Keratinocyte (primary cell): Measurements from ENCODE around the gene PCDHB15.

Experiments used
- EZH2 ChIP-seq: IDR thresholded peaks from one replicate; pipeline ENCODE4 v1.6.1; 2012; ENCODE audit warnings: inconsistent platforms, mild to moderate bottlenecking, low read length, moderate library complexity
- TF ChIP-seq, protein P1 (sequence below), 3 experiments: IDR thresholded peaks in 1 of 3; conservative IDR thresholded peaks in 1 of 3; optimal IDR thresholded peaks in 1 of 3; 2 replicates in 2 of 3; 3 replicates in 1 of 3; pipeline versions ENCODE3 to v1.5.1; 2011; ENCODE audit warnings: low read length in 3 of 3, mild to moderate bottlenecking in 3 of 3, moderate library complexity in 2 of 3, control low read depth in 1 of 3, inconsistent platforms in 1 of 3; ENCODE audit not compliant: insufficient read depth in 2 of 3; ENCODE audit errors: extremely low read depth in 1 of 3

DNA sequence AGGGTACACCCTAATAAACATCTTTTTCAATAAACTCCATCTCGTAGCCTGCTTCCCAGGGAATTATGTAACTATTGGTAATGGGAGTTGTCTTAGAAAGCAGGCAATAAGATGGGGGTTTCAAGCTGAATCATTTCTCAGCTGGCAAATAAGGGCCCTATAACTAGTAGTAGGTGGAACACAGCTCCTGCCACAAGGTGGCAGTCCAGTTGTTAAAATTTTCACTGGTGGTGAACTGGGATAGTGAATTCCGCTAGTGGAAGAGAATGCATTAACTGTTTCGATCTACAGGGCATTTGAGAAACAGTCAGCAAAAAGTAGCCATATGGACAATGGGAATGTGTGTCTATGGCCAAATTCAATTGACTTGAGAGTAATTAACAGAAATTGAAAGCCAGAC is 27.7 kb downstream of the PCDHB15 start:
- TF ChIP-seq, protein P1, sequence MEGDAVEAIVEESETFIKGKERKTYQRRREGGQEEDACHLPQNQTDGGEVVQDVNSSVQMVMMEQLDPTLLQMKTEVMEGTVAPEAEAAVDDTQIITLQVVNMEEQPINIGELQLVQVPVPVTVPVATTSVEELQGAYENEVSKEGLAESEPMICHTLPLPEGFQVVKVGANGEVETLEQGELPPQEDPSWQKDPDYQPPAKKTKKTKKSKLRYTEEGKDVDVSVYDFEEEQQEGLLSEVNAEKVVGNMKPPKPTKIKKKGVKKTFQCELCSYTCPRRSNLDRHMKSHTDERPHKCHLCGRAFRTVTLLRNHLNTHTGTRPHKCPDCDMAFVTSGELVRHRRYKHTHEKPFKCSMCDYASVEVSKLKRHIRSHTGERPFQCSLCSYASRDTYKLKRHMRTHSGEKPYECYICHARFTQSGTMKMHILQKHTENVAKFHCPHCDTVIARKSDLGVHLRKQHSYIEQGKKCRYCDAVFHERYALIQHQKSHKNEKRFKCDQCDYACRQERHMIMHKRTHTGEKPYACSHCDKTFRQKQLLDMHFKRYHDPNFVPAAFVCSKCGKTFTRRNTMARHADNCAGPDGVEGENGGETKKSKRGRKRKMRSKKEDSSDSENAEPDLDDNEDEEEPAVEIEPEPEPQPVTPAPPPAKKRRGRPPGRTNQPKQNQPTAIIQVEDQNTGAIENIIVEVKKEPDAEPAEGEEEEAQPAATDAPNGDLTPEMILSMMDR (optimal IDR thresholded peaks at IDR 0.05 in 1 of 3, IDR thresholded peaks at IDR 0.05 in 1 of 3, conservative IDR thresholded peaks at IDR 0.05 in 1 of 3; ENCODE audit: extremely low read depth in 1 of 3, insufficient read depth in 2 of 3, low read length in 3 of 3) = no peak
- no peak for TF ChIP-seq EZH2
